ENCODE results near the gene KRTAP6-1.

KRTAP6-1 gene

GRCh38 chr21:30613836-30614235 lies at the start of gene KRTAP6-1:
Gene KRTAP6-1 (minus strand): TSS chr21:30613930. CDS start chr21:30613904, 26 bp downstream.
- no peak for DNase-seq

- no peak for DNase-seq
Measured at GRCh38 chr21:30652891-30653290, 39.2 kb upstream of the KRTAP6-1 start.

GRCh38 chr21:30646904-30647414 lies 33.2 kb upstream of the KRTAP6-1 start:
- no peak for DNase-seq

- no peak for DNase-seq
Measured at GRCh38 chr21:30642564-30642963, 28.8 kb upstream of the KRTAP6-1 start, which contains the start of gene KRTAP20-3. Gene KRTAP20-3 (plus strand): TSS chr21:30642864.

GRCh38 chr21:30638686-30639085 lies 25.0 kb upstream of the KRTAP6-1 start:
- DNase-seq, result no peak

GRCh38 chr21:30634906-30635305 lies 21.2 kb upstream of the KRTAP6-1 start, which contains the start of gene KRTAP20-2:
Gene KRTAP20-2 (plus strand): TSS chr21:30635206. CDS start chr21:30635264, 58 bp downstream.
- DNase-seq, result no peak

GRCh38 chr21:30629200-30629599 lies 15.5 kb upstream of the KRTAP6-1 start:
- DNase-seq, result no peak

- DNase-seq, result no peak
Measured at GRCh38 chr21:30628109-30628508, 14.4 kb upstream of the KRTAP6-1 start.

GRCh38 chr21:30625449-30626165 lies 11.9 kb upstream of the KRTAP6-1 start:
- DNase-seq, result no peak

GRCh38 chr21:30623362-30623761 lies 9.6 kb upstream of the KRTAP6-1 start:
- no peak for DNase-seq

GRCh38 chr21:30620522-30620921 lies 6.8 kb upstream of the KRTAP6-1 start, which contains the start of gene KRTAP20-4:
Gene KRTAP20-4 (plus strand): TSS chr21:30620627.
- no peak for DNase-seq

GRCh38 chr21:30620080-30620479 lies 6.3 kb upstream of the KRTAP6-1 start:
- no peak for DNase-seq

GRCh38 chr21:30616125-30616524 lies 2.4 kb upstream of the KRTAP6-1 start, which contains the start of gene KRTAP20-1:
Gene KRTAP20-1 (plus strand): TSS chr21:30616425. CDS start chr21:30616455, 30 bp downstream.
- no peak for DNase-seq

GRCh38 chr21:30615199-30615598 lies 1.5 kb upstream of the KRTAP6-1 start:
- no peak for DNase-seq

GRCh38 chr21:30612132-30612531 lies 1.6 kb downstream of the KRTAP6-1 start:
- no peak for DNase-seq

- no peak for DNase-seq
Measured at GRCh38 chr21:30605968-30606367, 7.8 kb downstream of the KRTAP6-1 start.

GRCh38 chr21:30600787-30601186 lies 12.9 kb downstream of the KRTAP6-1 start, which contains the start of gene KRTAP22-1:
Gene KRTAP22-1 (plus strand): TSS chr21:30601087.
- DNase-seq, result no peak

- no peak for DNase-seq
Measured at GRCh38 chr21:30598802-30599201, 14.9 kb downstream of the KRTAP6-1 start, which contains the start of gene KRTAP6-2. Gene KRTAP6-2 (minus strand): TSS chr21:30598902. CDS start chr21:30598874, 28 bp downstream.

- no peak for DNase-seq
Measured at GRCh38 chr21:30592140-30592539, 21.6 kb downstream of the KRTAP6-1 start, which contains the start of gene KRTAP6-3. Gene KRTAP6-3 (plus strand): TSS chr21:30592440. CDS start chr21:30592446, 6 bp downstream.

- no peak for DNase-seq
Measured at GRCh38 chr21:30590297-30590696, 23.4 kb downstream of the KRTAP6-1 start, which contains the start of gene KRTAP22-2. Gene KRTAP22-2 (minus strand): TSS chr21:30590397.

- no peak for DNase-seq
Measured at GRCh38 chr21:30582870-30583269, 30.9 kb downstream of the KRTAP6-1 start.

GRCh38 chr21:30580132-30580531 lies 33.6 kb downstream of the KRTAP6-1 start:
- no peak for DNase-seq

GRCh38 chr21:30579346-30579745 lies 34.4 kb downstream of the KRTAP6-1 start:
- DNase-seq, result no peak

- DNase-seq, result no peak
Measured at GRCh38 chr21:30577766-30578165, 36.0 kb downstream of the KRTAP6-1 start.

Data from NCI-H2171 (cell line).